Measurements from ENCODE around the gene ZDHHC19. TPM values are rescaled to one million over a fixed set of nuclear protein-coding genes. Genes with fewer than 3 reads are reported as not detected.

The ZDHHC19 gene
- total RNA-seq, 2 experiments from 2014 or later = not detected

- no peak for TF ChIP-seq CTCF (IDR thresholded peaks at IDR 0.05)
- Histone ChIP-seq H3K27ac (ENCODE audit: low read depth in 1 of 2, low read length in 2 of 2) (no peak overlapping the region), H3K36me3 (ENCODE audit: insufficient read depth, low read length) (peaks cover 38% of the 10 kb centered on the region), H3K9me3 (ENCODE audit: control insufficient read depth in 1 of 2, insufficient read depth in 1 of 2, low read length in 2 of 2) (no peaks in the 10 kb centered on the region), H3K4me1 (ENCODE audit: insufficient read depth, low read length) (no peaks in the 10 kb centered on the region), H3K27me3 (ENCODE audit: control insufficient read depth in 1 of 2, insufficient read depth in 2 of 2, low read length in 2 of 2) (no peaks in the 10 kb centered on the region), H3K4me3 (ENCODE audit: low read length) (no peak overlapping the region)
- peak in 1 of 14 experiments; percentile 25 for DNase-seq
- ChIA-PET POLR2A (no interaction called here), CTCF (no interaction called here)
- Mint-ChIP-seq H3K27ac (no peak overlapping the region), H3K36me3 (ENCODE audit: low read depth) (peaks cover 58% of the 10 kb centered on the region), H3K9me3 (no peaks in the 10 kb centered on the region), H3K27me3 (no peaks in the 10 kb centered on the region), H3K4me1 (ENCODE audit: low read depth) (no peaks in the 10 kb centered on the region), H3K4me3 (no peak overlapping the region)
- ATAC-seq (ENCODE audit: poor library complexity) = no peak
- intact Hi-C loops (cut with DNase I, micrococcal nuclease) = no loop called here
These were observed 26.0 kb upstream of the ZDHHC19 start for GRCh38 chr3:196237203-196237602.

GRCh38 chr3:196236223-196236622 is 25.0 kb upstream of the ZDHHC19 start:
- H3K27ac ChIP-seq (ENCODE audit: low read depth in 1 of 2, low read length in 2 of 2) = no peak overlapping the region
- Mint-ChIP-seq H3K36me3 (ENCODE audit: low read depth) (peaks cover 48% of the 10 kb centered on the region), H3K4me1 (ENCODE audit: low read depth) (no peaks in the 10 kb centered on the region), H3K27me3 (no peaks in the 10 kb centered on the region), H3K4me3 (no peak overlapping the region), H3K27ac (no peak overlapping the region), H3K9me3 (no peaks in the 10 kb centered on the region)
- H3K36me3 ChIP-seq (ENCODE audit: insufficient read depth, low read length) = peaks cover 28% of the 10 kb centered on the region
- ChIA-PET CTCF (interaction anchor here (1.2 kb wide), 1 partner anchor 19 kb away, joined by 3 read pairs; no protein-coding TSS in a partner anchor), POLR2A (interaction anchor here (1.0 kb wide), 1 partner anchor 82 kb away, joined by 3 read pairs; the partner anchor contains the start of gene DYNLT2B)
- ATAC-seq (ENCODE audit: poor library complexity) = no peak
- H3K4me3 ChIP-seq (ENCODE audit: low read length) = no peak overlapping the region
- no peaks in the 10 kb centered on the region for H3K4me1 ChIP-seq (ENCODE audit: insufficient read depth, low read length)
- H3K9me3 ChIP-seq (ENCODE audit: control insufficient read depth in 1 of 2, insufficient read depth in 1 of 2, low read length in 2 of 2) = no peaks in the 10 kb centered on the region
- intact Hi-C loops (cut with DNase I, micrococcal nuclease) = no loop called here
- no peak for DNase-seq
- no peaks in the 10 kb centered on the region for H3K27me3 ChIP-seq (ENCODE audit: control insufficient read depth in 1 of 2, insufficient read depth in 2 of 2, low read length in 2 of 2)
- no peak for TF ChIP-seq CTCF (IDR thresholded peaks at IDR 0.05)

GRCh38 chr3:196235452-196236122 is 24.4 kb upstream of the ZDHHC19 start:
- H3K4me1 Mint-ChIP-seq (ENCODE audit: low read depth) = no peaks in the 10 kb centered on the region
- no peaks in the 10 kb centered on the region for H3K27me3 Mint-ChIP-seq
- Histone ChIP-seq H3K27me3 (ENCODE audit: control insufficient read depth in 1 of 2, insufficient read depth in 2 of 2, low read length in 2 of 2) (no peaks in the 10 kb centered on the region), H3K36me3 (ENCODE audit: insufficient read depth, low read length) (peaks cover 27% of the 10 kb centered on the region), H3K4me1 (ENCODE audit: insufficient read depth, low read length) (no peaks in the 10 kb centered on the region), H3K9me3 (ENCODE audit: control insufficient read depth in 1 of 2, insufficient read depth in 1 of 2, low read length in 2 of 2) (no peaks in the 10 kb centered on the region), H3K4me3 (ENCODE audit: low read length) (no peak overlapping the region), H3K27ac (ENCODE audit: low read depth in 1 of 2, low read length in 2 of 2) (no peak overlapping the region)
- no peak overlapping the region for H3K4me3 Mint-ChIP-seq
- ATAC-seq (ENCODE audit: poor library complexity) (no peak), DNase-seq (no peak)
- H3K9me3 Mint-ChIP-seq = no peaks in the 10 kb centered on the region
- ChIA-PET POLR2A (interaction anchor here (1.0 kb wide), 1 partner anchor 82 kb away, joined by 3 read pairs; the partner anchor contains the start of gene DYNLT2B), CTCF (interaction anchor here (1.2 kb wide), 1 partner anchor 20 kb away, joined by 3 read pairs; no protein-coding TSS in a partner anchor)
- no peak for TF ChIP-seq CTCF (IDR thresholded peaks at IDR 0.05)
- H3K27ac Mint-ChIP-seq = no peak overlapping the region
- intact Hi-C loops (cut with DNase I, micrococcal nuclease) = no loop called here
- H3K36me3 Mint-ChIP-seq (ENCODE audit: low read depth) = peaks cover 42% of the 10 kb centered on the region

Data from CD4-positive, alpha-beta T cell (primary cell).